LoVo (cell line): Measurements from ENCODE around the gene GRID2.

Experiments
- DNase-seq: peaks from one replicate; pipeline ENCODE4 v3.0.0-alpha.2; 2016; ENCODE audit warnings: low spot score

Gene GRID2

DNA sequence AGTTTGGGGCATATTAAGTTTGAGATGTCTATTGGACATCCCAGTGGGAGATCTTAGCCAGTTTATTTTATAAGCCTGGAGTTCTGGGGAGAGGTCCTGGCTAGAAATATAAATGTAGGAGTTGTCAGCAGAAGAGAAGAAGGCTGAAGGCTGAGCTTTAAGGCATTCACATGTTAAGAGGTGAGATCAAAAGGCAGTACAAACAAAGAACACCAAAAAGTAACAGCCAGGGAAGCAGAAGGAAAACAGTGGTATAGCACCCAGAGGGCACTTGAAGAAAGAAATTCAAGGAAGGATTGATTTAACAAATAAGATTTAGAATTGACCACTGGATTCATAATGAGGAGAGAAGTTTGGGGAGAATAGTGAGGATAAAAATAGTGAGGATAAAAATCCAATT lies 1383.5 kb downstream of the GRID2 start:
- no peak for DNase-seq

- DNase-seq = no peak
Observed at GRCh38 chr4:93688978-93689377, 1385.2 kb downstream of the GRID2 start.

DNA sequence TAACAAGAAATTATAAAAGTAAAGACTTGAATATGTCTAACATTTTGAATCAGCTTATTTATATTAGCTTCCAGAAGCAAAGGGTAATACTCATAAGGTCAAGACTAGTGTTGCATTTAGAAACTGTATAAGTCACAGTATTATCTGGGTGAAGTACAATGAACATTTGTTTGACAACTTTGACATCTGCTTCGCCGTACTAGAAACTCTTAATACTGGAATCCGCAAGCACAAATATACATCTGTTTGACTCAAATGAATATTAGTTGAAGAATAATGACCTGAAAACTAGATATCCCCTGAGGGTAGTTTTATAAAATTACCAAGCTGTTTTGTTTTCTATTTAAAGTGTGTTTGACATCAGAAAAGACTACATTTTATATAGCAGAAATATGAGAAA lies 1389.4 kb downstream of the GRID2 start:
- DNase-seq = no peak

DNA sequence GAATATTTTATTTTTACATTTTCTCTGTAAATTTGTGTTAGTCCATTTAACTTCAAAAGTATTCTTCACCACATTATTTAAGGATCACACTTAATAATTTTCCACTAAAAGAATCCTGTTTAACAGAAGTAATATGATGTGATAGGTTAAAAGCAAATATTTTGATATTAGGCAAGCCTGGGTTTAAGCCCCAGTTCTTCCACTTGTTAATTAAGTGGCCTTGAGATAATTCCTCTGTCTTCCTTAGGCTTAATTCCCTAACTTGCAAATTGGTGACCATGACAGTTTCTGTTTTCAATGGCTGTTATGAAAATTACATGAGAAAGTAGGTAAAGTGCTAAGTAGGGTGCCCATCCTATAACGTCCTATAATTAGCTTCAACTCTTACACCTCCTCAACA lies 1394.9 kb downstream of the GRID2 start:
- DNase-seq = no peak

DNA sequence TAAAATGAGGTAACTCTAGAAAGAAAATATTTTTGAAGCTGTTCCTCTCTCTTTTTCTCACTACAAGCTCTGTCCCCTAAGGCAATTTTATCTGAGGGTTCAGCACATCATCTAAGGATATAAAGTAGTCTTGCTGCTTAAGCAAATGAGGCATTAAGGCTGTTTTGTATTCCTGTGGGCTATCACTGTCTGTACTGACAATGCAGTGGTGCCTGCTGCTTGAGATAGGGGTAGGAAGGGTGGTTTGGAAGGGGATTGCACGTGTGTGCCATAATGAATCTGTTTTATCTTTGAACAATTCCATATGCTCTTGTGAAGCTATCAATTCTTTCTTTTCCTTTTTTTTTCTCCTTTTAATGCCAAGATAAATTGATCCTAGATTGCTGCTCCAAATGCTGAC lies 1396.8 kb downstream of the GRID2 start:
- DNase-seq = no peak

GRCh38 chr4:93710101-93710846 lies 1406.5 kb downstream of the GRID2 start:
- no peak for DNase-seq

- DNase-seq = no peak
Observed at GRCh38 chr4:93710847-93711430, 1407.2 kb downstream of the GRID2 start.

DNA sequence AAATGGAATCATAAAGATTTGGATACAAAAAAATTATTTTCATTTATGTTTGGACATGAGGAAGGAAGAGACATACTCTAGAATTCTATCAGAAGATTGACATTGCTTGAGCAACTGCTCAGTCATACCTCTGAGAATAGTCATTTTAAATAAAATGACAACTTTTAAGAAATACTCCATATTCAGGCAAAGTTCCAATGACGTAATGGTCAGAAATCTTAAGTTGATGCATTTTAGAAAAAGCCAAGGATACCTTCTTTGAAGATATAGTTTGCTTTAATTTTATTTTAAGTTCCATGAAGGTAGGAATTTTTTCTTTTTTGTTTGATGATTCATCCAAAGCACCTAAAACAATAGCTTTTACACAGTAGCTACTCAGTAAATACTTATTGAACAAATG lies 1414.5 kb downstream of the GRID2 start:
- DNase-seq = no peak

DNA sequence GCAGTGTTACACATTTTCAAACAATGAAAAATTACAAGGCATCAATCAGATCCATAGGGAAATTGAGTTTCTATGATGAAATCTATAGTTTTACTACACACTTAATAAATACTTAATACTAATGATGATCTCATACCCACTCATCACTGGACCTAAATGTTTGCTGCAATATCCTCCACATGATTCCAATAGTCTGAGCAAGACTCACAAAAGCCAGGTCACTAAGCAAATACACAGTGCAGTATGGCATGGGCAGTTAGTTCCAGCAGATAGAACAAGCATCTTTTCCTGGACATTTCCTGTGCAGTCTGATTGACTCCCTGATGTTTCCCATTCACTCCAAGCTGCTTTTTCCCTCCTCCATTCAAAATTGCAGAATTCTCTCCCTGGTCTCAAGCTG lies 1415.8 kb downstream of the GRID2 start:
- DNase-seq = no peak

DNA sequence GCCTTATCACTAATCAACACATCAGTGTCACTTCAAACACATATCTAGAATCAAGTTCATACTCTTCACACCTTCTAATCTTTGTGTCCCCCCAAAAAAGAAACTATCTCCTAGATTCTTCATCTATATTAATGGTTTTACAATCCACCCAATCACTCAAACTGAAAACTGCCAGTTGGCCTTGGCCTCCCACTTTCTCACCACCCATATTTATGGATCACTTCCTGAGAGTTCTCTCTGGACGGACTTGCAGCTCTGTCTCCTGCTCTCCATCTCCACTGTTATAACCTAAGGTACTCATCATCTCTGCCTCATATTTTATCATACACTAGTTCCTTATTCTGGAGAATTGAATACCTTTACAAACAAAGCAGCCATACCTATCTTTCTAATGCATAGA lies 1418.7 kb downstream of the GRID2 start:
- DNase-seq = no peak

- DNase-seq = no peak
Observed at GRCh38 chr4:93730251-93730650, 1426.5 kb downstream of the GRID2 start.

- DNase-seq = no peak
Observed at GRCh38 chr4:93730760-93731159, 1427.0 kb downstream of the GRID2 start.

- DNase-seq = no peak
Observed at GRCh38 chr4:93731456-93731855, 1427.7 kb downstream of the GRID2 start.

DNA sequence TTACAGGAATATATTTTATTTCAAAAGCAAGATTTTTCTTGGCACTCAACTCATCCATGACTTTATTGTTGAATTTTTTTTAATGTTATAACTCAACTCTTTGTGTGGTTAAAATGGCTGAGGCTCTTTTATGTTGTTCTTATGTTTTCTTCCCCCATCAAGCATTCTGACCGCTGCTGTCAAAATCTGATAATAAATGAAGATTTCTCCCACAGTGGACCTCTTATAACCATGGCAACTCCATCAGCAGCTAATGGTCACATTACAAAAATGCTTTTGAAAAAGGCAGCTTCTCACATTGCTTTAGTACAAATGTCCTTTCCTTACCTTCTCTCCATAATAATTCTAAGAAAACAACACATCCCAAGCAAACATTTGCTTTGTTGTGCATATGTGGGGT lies 1428.7 kb downstream of the GRID2 start:
- no peak for DNase-seq

GRCh38 chr4:93740890-93741289 lies 1437.1 kb downstream of the GRID2 start:
- no peak for DNase-seq

DNA sequence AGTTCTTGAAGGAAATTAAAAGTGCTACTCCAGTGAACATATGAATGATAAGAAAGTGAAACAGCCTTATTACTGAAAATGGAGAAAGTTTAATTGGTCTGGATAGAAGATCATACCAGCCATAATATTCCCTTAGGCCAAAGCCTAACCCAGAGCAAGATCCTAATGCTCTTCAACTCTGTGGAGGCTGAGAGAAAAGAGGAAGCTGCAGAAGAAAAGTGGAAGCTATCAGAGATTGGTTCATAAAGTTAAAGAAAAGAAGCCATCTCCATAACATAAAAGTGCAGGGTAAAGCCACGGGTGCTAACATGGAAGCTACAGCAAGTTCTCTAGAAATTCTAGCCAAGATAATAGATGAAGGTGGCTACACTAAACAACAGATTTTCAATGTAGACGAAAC lies 1439.3 kb downstream of the GRID2 start:
- DNase-seq = no peak

DNA sequence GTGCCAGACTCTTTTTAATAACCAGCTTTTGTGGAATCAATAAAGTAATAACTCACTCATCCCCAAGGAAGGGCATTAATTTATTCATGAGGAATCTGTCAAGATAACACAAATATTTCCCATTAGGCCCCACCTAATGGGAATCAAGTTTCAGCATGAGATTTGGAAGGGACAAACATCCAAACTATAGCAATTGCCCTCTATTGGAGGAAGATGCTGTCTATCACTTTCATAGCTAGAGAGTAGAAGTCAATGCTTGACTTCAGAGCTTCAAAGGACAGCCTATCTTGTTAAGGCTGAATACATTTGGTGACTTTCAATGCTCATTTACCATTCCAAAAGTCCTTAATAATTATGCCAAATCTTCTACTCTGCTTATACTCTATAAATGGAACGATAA lies 1439.9 kb downstream of the GRID2 start:
- DNase-seq = no peak

DNA sequence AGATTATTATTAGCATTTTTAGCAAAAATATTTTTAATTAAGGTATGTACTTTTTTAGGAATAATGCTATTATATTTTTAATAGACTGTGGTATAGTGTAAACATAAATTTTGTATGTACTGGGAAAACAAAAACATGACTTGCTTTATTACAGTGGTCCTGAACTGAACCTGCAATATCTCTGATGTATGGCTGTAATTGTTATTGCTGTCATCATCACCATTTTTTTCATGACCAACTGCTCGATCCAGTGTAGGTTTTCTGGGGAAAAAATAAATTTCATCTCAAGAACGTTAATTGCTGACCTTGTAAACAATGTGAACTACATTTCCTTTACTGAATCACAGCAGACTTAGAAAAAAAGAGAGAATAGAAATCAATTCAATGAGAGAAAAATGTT lies 1441.2 kb downstream of the GRID2 start:
- no peak for DNase-seq

DNA sequence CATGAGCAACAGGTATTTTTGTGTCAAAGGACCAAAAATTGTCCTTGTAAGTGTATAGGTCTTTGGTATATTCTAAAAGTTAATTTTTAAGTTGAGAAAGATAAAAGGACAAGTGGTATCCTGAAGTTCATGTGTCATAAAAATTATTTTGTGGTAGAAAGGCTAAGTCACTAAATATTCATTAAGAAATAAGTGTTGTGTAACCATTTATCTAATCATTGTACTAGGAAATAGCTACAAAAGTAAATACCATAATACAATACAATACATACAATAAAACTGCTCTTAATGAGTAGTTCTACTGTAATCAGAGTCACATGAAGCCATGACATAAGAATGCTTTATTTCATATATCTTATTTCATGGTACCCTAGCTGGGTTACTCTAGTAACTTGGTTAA lies 1442.3 kb downstream of the GRID2 start:
- no peak for DNase-seq

- no peak for DNase-seq
Observed at GRCh38 chr4:93747220-93747619, 1443.5 kb downstream of the GRID2 start.

- DNase-seq = no peak
Observed at GRCh38 chr4:93748373-93749291, 1444.9 kb downstream of the GRID2 start.

- DNase-seq = no peak
Observed at GRCh38 chr4:93749292-93749761, 1445.6 kb downstream of the GRID2 start.

DNA sequence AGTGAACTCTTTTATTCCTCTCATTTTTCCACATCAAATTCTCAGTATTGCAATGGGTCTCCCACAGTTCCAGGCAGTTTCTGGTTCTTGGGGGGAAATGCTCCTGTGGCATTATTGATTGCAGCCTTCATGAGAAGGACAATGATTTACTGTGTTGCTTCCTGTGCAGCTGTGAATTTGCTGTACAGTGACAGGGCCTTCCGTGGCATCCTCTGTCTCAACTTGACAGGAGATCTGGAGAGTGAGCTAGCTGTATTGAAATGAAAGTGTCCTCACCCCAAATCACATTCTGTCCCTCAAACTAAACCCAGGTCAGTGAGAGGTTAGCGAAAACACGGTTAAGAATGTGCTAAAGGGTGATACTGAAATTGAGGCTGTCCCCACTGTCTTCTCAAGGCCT lies 1447.6 kb downstream of the GRID2 start:
- DNase-seq = no peak
